CD8-positive, alpha-beta memory T cell (primary cell): ENCODE results near the gene ANAPC15. TPM values are rescaled to one million over a fixed set of nuclear protein-coding genes. Genes with fewer than 3 reads are reported as not detected.

Experiments used
- CTCF ChIA-PET: fragments of 350-600 bp; sonication (Branson Sonifier 250); formaldehyde crosslinking; loops from one replicate; lab custom pipeline; 2021; ENCODE audit warnings: antibody characterized with exemption; lab: Charles Lee
- POLR2A ChIA-PET: fragments of 350-600 bp; sonication (Branson Sonifier 250); formaldehyde crosslinking; loops from one replicate; lab custom pipeline; 2021; ENCODE audit warnings: antibody characterized with exemption; lab: Charles Lee
- DNase-seq, 5 donors: peaks; one replicate each; pipeline versions ENCODE4 v3.0.0 to v3.0.0-alpha.2; 2020 to 2022; ENCODE audit warnings: mixed read lengths in 1 of 5
- H3K27ac ChIP-seq: one replicate; pipeline ENCODE4 v1.7.0; 2013; ENCODE audit warnings: low read depth, mild to moderate bottlenecking, low read length, moderate library complexity
- H3K27me3 ChIP-seq: 2 replicates; pipeline ENCODE4 v1.7.0; 2013; ENCODE audit warnings: low read length, mild to moderate bottlenecking; ENCODE audit not compliant: insufficient read depth, poor library complexity, severe bottlenecking
- H3K36me3 ChIP-seq: 2 replicates; pipeline ENCODE4 v1.7.0; 2013; ENCODE audit warnings: mild to moderate bottlenecking, low read length, moderate library complexity; ENCODE audit not compliant: insufficient read depth
- H3K4me1 ChIP-seq: 2 replicates; pipeline ENCODE4 v1.7.0; 2013; ENCODE audit warnings: mild to moderate bottlenecking, low read length, moderate library complexity; ENCODE audit not compliant: insufficient read depth
- H3K4me3 ChIP-seq: 2 replicates; pipeline ENCODE4 v1.7.0; 2013; ENCODE audit warnings: mild to moderate bottlenecking, low read length
- H3K9me3 ChIP-seq: 2 replicates; pipeline ENCODE4 v1.7.0; 2013; ENCODE audit warnings: mild to moderate bottlenecking, low read length
- H3K27ac Mint-ChIP-seq, 8 donors: one replicate each; pipeline ENCODE4 v1.8.0; 2020 to 2021; ENCODE audit warnings: mixed read lengths in 8 of 8, mild to moderate bottlenecking in 6 of 8, inconsistent platforms in 3 of 8, moderate library complexity in 3 of 8
- H3K27me3 Mint-ChIP-seq, 2 donors: one replicate each; pipeline ENCODE4 v1.8.0; 2020 to 2021; ENCODE audit warnings: mixed read lengths in 2 of 2, mild to moderate bottlenecking in 1 of 2, moderate library complexity in 1 of 2
- H3K36me3 Mint-ChIP-seq, 3 donors: one replicate each; pipeline ENCODE4 v1.8.0; 2020 to 2021; ENCODE audit warnings: mixed read lengths in 3 of 3, inconsistent platforms in 1 of 3, mild to moderate bottlenecking in 1 of 3
- H3K4me1 Mint-ChIP-seq, 3 donors: one replicate each; pipeline ENCODE4 v1.8.0; 2020 to 2021; ENCODE audit warnings: mixed read lengths in 3 of 3, inconsistent platforms in 1 of 3, mild to moderate bottlenecking in 1 of 3
- H3K4me3 Mint-ChIP-seq, 7 donors: one replicate each; pipeline ENCODE4 v1.8.0; 2020 to 2021; ENCODE audit warnings: mixed read lengths in 7 of 7, mild to moderate bottlenecking in 6 of 7, moderate library complexity in 4 of 7, inconsistent platforms in 2 of 7
- H3K9me3 Mint-ChIP-seq, 5 donors: one replicate each; pipeline ENCODE4 v1.8.0; 2020 to 2022; ENCODE audit warnings: mixed read lengths in 5 of 5, mild to moderate bottlenecking in 3 of 5, moderate library complexity in 2 of 5, inconsistent platforms in 1 of 5
- polyA plus RNA-seq: library from polyadenylated mRNA; unstranded; fragments of 300-500 nt; fragmentation: Illumina TruSeq; gene quantifications from one replicate; pipeline ENCODE4 v1.2.3, GENCODE V29; 2021
- total RNA-seq, 2 experiments: library from RNA; stranded (reverse); gene quantifications; one replicate each; pipeline ENCODE4 v1.2.3, GENCODE V29; 2021

ANAPC15 gene
- total and polyA plus RNA-seq, 3 experiments from 2014 or later: 63.3 to 79.0 (median 66.2) TPM

DNA sequence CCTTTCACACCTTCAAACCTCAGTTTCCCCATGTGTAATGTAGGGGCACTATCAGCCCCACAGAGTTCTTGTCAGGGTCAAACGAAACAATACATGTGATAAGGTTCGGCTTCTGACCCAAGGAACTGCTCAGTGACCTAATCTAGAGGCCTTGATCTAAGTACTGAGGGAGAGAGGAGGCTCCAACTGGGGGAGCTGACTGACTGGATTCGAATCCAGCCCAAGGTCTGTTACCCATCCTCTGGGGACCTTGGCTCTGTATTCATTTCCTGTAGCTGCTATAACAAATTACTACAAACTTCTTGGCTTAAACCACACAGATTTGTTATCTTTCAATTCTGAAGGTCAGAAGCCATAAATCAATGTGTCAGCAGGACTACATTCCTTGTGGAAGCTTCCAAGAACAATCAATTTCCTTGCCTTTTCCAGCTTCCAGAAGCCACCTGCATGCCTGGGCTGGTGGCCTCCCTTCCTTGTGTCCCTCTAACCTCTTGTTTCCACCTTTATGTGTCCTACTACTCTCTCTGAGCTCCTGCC lies 10.7 kb upstream of the ANAPC15 start:
- ChIA-PET CTCF (interaction anchor here (0.8 to 1.4 kb wide), 3 partner anchors 20 to 98 kb away, joined by 3 read pairs; no protein-coding TSS in a partner anchor), POLR2A (interaction anchor here (0.7 kb wide), 1 partner anchor 45 kb away, joined by 3 read pairs; no protein-coding TSS in a partner anchor)
- H3K4me1 Mint-ChIP-seq: no peaks in the 10 kb centered on the region
- H3K9me3 Mint-ChIP-seq: peaks cover 0 to 7% (median 6%) of the 10 kb centered on the region in 5 donors
- no peak overlapping the region for H3K4me3 Mint-ChIP-seq
- Histone ChIP-seq H3K4me1 (no peaks in the 10 kb centered on the region), H3K27ac (no peak overlapping the region), H3K27me3 (no peaks in the 10 kb centered on the region), H3K9me3 (no peaks in the 10 kb centered on the region), H3K36me3 (no peaks in the 10 kb centered on the region), H3K4me3 (no peak overlapping the region)
- peak overlapping the region in 1 of 8 donors; percentile 26 for H3K27ac Mint-ChIP-seq
- H3K27me3 Mint-ChIP-seq: peaks cover 4 to 36% of the 10 kb centered on the region in 2 donors
- H3K36me3 Mint-ChIP-seq: peaks cover 0 to 6% (median 1%) of the 10 kb centered on the region in 3 donors
- DNase-seq: no peak

DNA sequence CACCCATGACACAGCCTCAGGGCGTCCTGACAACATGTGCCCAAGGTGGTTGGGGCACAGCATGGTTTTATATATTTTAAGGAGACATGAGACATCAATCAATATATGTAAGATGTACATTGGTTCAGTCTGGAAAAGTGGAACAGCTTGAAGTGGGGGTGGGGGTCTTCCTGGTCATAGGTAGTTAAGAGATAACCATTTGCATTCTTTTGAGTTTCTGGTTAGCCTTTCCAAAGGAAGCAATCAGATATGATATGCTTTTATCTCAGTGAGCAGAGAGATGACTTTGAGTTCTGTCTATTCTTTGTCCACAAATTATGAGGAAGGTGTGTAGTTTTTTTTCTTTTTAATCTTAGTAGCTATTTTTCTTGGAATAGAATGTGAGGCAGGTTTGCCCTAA lies 10.1 kb upstream of the ANAPC15 start:
- Mint-ChIP-seq H3K27me3 (peaks cover 4 to 38% of the 10 kb centered on the region in 2 donors), H3K36me3 (peaks cover 0 to 1% (median under 1%) of the 10 kb centered on the region in 3 donors), H3K27ac (peak overlapping the region in 1 of 8 donors; percentile 51), H3K9me3 (peaks cover 0 to 4% (median 2%) of the 10 kb centered on the region in 5 donors), H3K4me3 (no peak overlapping the region), H3K4me1 (no peaks in the 10 kb centered on the region)
- no peak overlapping the region for H3K27ac ChIP-seq
- CTCF ChIA-PET: interaction anchor here (0.8 to 1.4 kb wide), 3 partner anchors 21 to 97 kb away, joined by 3 read pairs; no protein-coding TSS in a partner anchor
- no peak overlapping the region for H3K4me3 ChIP-seq
- no peaks in the 10 kb centered on the region for H3K27me3 ChIP-seq
- no peak for DNase-seq
- POLR2A ChIA-PET: interaction anchor here (0.7 kb wide), 1 partner anchor 45 kb away, joined by 3 read pairs; no protein-coding TSS in a partner anchor
- H3K36me3 ChIP-seq: no peaks in the 10 kb centered on the region
- no peaks in the 10 kb centered on the region for H3K4me1 ChIP-seq
- no peaks in the 10 kb centered on the region for H3K9me3 ChIP-seq

DNA sequence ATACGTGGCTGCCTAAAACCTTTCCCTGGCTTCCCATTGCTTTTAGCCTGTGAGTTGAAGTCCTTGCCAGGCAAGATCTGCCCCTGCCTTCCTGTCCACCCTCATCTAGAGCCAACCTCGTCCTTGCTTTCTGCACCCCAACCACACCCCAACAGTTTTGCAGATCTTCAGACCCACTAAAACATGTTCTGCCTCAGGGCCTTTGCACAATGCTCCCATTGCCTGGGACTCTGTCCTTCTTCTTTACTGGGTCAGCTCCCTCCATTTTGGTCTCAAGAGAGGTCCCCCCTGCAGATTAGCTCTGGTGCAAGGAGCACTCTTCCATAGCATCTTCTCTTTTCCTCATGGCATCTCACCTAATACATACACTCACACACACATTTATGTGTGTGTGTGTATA lies 8.4 kb upstream of the ANAPC15 start:
- ChIA-PET POLR2A (no interaction called here), CTCF (no interaction called here)
- H3K4me3 Mint-ChIP-seq: no peak overlapping the region
- no peaks in the 10 kb centered on the region for H3K4me1 ChIP-seq
- H3K4me1 Mint-ChIP-seq: no peaks in the 10 kb centered on the region
- no peak overlapping the region for H3K27ac Mint-ChIP-seq
- H3K4me3 ChIP-seq: no peak overlapping the region
- H3K9me3 Mint-ChIP-seq: no peaks in the 10 kb centered on the region
- peaks cover 8 to 49% of the 10 kb centered on the region in 2 donors for H3K27me3 Mint-ChIP-seq
- H3K36me3 Mint-ChIP-seq: peaks cover 0 to 1% (median 0%) of the 10 kb centered on the region in 3 donors
- no peaks in the 10 kb centered on the region for H3K36me3 ChIP-seq
- no peaks in the 10 kb centered on the region for H3K9me3 ChIP-seq
- H3K27ac ChIP-seq: no peak overlapping the region
- no peak for DNase-seq
- no peaks in the 10 kb centered on the region for H3K27me3 ChIP-seq

DNA sequence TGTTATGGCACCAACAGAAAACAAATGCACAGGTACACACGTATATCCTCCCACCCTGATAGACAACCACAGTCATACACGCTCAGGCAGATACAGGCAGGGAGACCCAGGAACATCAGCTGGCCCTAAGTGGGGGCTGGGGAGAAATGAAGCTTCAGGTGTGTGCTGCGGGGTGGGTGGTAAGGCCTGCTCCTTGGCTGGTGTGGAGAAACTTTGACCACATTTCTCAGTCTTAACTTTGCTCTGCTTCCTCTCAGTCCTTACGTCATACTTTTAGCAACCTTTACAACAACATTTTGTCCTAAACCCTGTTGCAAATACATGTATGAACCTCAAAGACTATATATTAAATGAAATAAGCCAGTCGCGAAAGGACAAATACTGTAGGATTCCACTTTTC lies 6.7 kb upstream of the ANAPC15 start:
- DNase-seq: no peak
- H3K36me3 Mint-ChIP-seq: peaks cover 0 to 4% (median 1%) of the 10 kb centered on the region in 3 donors
- no peak overlapping the region for H3K4me3 Mint-ChIP-seq
- no peaks in the 10 kb centered on the region for H3K4me1 Mint-ChIP-seq
- CTCF ChIA-PET: interaction anchor here (2.1 kb wide), 1 partner anchor 24 kb away, joined by 6 read pairs; no protein-coding TSS in a partner anchor
- no peaks in the 10 kb centered on the region for H3K4me1 ChIP-seq
- no peak overlapping the region for H3K27ac Mint-ChIP-seq
- peaks cover 8 to 41% of the 10 kb centered on the region in 2 donors for H3K27me3 Mint-ChIP-seq
- POLR2A ChIA-PET: no interaction called here
- H3K36me3 ChIP-seq: no peaks in the 10 kb centered on the region
- H3K4me3 ChIP-seq: no peak overlapping the region
- H3K27me3 ChIP-seq: no peaks in the 10 kb centered on the region
- no peak overlapping the region for H3K27ac ChIP-seq
- no peaks in the 10 kb centered on the region for H3K9me3 ChIP-seq
- no peaks in the 10 kb centered on the region for H3K9me3 Mint-ChIP-seq

DNA sequence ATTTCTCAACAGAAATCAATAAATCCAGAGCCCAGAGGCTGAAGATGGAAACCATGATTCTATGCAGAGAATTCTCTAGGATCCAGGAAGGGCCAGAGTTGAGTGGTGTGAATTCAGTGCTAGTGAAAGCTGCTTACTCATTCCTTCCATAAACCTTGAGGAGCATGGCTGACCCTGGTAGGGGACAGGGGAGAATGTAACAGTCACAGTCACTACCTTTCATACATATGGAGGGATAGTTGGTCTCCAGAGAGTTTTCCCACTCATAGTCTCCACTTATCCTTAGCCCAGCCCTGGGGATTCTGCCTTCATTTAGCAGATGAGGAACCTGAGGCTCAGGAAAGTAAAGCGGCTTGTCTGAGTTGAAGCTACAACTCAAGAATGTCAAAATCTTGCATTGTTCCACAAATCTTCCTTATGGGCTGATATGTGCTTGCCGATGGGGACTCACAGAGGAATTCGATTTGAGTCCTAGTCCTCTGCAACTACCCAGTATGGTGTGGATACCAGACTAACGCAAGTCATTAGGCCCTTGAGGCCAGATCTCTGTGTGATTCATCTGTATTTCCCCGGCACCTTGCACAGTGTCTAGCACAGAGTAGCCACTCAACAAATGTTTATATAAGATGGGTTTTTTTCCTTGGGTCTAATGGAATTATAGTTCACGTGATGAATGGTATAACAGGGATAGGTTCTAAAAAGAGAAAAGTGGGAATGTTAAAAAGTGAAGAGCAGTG lies 3.7 kb upstream of the ANAPC15 start:
- no peak for DNase-seq
- H3K9me3 ChIP-seq: no peaks in the 10 kb centered on the region
- peaks cover 1 to 6% (median 4%) of the 10 kb centered on the region in 3 donors for H3K36me3 Mint-ChIP-seq
- H3K27me3 ChIP-seq: no peaks in the 10 kb centered on the region
- CTCF ChIA-PET: no interaction called here
- POLR2A ChIA-PET: no interaction called here
- peaks cover 20 to 22% (median 22%) of the 10 kb centered on the region in 3 donors for H3K4me1 Mint-ChIP-seq
- H3K4me3 ChIP-seq: no peak overlapping the region
- H3K27ac ChIP-seq: no peak overlapping the region
- no peak overlapping the region for H3K27ac Mint-ChIP-seq
- peaks cover 16% of the 10 kb centered on the region for H3K4me1 ChIP-seq
- no peak overlapping the region for H3K4me3 Mint-ChIP-seq
- no peaks in the 10 kb centered on the region for H3K36me3 ChIP-seq
- H3K9me3 Mint-ChIP-seq: no peaks in the 10 kb centered on the region
- H3K27me3 Mint-ChIP-seq: peaks cover 8 to 37% of the 10 kb centered on the region in 2 donors

DNA sequence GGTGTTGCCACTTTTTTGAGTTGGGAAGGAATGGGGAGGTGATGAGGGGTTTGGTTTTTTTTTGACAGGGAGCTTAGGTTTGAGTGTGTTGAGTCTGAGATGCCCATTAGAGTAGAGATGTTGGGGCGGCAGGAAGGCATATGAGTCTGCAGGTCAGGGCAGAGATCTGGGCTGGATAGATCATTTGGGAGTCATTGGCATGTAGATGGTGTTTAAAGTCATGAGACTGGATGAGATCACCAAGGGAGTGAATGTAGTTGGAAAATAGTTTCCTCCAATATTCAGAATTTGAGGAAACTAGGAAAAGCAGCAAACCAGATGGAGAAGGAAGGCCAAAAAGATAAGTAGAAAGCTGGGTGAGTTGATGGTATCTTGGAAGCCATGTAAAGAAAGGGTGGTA lies 2.1 kb upstream of the ANAPC15 start:
- Histone ChIP-seq H3K27me3 (no peaks in the 10 kb centered on the region), H3K27ac (no peak overlapping the region), H3K9me3 (no peaks in the 10 kb centered on the region), H3K4me3 (no peak overlapping the region), H3K4me1 (peaks cover 16% of the 10 kb centered on the region), H3K36me3 (peaks cover 6% of the 10 kb centered on the region)
- H3K27ac Mint-ChIP-seq: peak overlapping the region in 3 of 8 donors; percentile 48 to 96 (median 48)
- H3K27me3 Mint-ChIP-seq: peaks cover 4 to 27% of the 10 kb centered on the region in 2 donors
- H3K4me3 Mint-ChIP-seq: peak overlapping the region in 1 of 7 donors; percentile 6
- H3K4me1 Mint-ChIP-seq: peaks cover 24 to 25% (median 25%) of the 10 kb centered on the region in 3 donors
- H3K36me3 Mint-ChIP-seq: peaks cover 1 to 18% (median 9%) of the 10 kb centered on the region in 3 donors
- no peaks in the 10 kb centered on the region for H3K9me3 Mint-ChIP-seq
- no peak for DNase-seq
- POLR2A ChIA-PET: no interaction called here
- CTCF ChIA-PET: interaction anchor here (0.9 to 2.6 kb wide), 3 partner anchors 23 to 29 kb away, joined by 3 to 7 read pairs (median 3); no protein-coding TSS in a partner anchor

DNA sequence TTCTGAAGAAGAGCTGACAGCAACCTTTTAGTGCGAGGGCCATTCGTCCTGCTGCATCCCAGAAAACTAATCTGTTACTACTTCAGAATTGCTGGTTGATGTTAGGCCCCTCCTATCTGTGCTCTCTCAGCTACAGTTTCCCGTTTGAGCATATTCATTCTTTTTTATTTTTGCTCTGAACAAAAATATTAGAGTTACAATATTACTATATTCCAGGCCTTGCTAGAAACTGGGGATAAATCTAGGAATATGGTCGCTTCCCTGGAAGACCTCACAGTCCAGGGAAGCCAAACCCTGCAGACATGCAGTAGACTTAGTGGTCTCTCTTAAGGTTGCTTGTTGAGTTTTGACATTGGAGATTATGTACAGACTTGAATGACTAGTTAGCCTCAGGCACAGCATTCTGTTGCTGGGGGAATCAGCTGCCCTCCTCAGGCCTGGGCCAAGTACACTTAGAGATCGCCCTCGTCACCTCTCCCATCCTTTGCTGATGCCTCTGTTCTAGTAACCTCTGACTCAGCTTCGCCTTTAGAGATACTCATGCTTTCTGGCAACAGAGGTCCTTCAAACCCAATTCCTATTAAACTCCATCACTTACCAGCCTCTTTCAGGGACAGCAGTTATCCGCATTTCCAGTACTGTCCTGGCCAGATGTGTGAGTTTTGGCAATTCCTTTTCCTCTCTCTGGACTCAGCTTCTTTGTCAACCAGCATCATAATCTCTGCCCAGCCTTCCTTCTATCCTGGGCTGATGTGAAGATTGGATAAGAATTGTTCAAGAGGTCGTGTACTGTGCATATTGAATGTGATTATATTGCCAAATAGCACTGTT lies 698 bp upstream of the ANAPC15 start:
- Mint-ChIP-seq H3K4me3 (peak overlapping the region; percentile 94 to 99 (median 96)), H3K27me3 (peaks cover 4 to 14% of the 10 kb centered on the region in 2 donors), H3K4me1 (peaks cover 24 to 25% (median 25%) of the 10 kb centered on the region in 3 donors), H3K36me3 (peaks cover 1 to 26% (median 9%) of the 10 kb centered on the region in 3 donors), H3K27ac (peak overlapping the region; percentile 96 to 100 (median 98)), H3K9me3 (no peaks in the 10 kb centered on the region)
- peak overlapping the region; percentile 89 for H3K27ac ChIP-seq
- POLR2A ChIA-PET: interaction anchor here (1.0 to 2.5 kb wide), 7 partner anchors 9 to 184 kb away, joined by 3 to 13 read pairs (median 4); partner anchors contain the start of genes NUMA1 and RNF121
- no peaks in the 10 kb centered on the region for H3K9me3 ChIP-seq
- H3K36me3 ChIP-seq: peaks cover 6% of the 10 kb centered on the region
- no peak for DNase-seq
- no peaks in the 10 kb centered on the region for H3K27me3 ChIP-seq
- peaks cover 16% of the 10 kb centered on the region for H3K4me1 ChIP-seq
- CTCF ChIA-PET: interaction anchor here (0.8 to 2.6 kb wide), 6 partner anchors 31 to 185 kb away, joined by 3 to 7 read pairs (median 5); partner anchors contain the start of gene XNDC1N
- H3K4me3 ChIP-seq: peak overlapping the region; percentile 71
